Mammary epithelial cell (primary cell): ENCODE results near the gene HTD2.
"Not testable (repeated sequence)": the region's sequence is repeated elsewhere in the genome, so short reads cannot be mapped to it uniquely, and the experiment has no call there.

ENCODE experiments used
- CTCF ChIP-seq, 2 donors: IDR thresholded peaks in 1 of 2; conservative IDR thresholded peaks in 1 of 2; 2 replicates each; pipeline ENCODE4 v1.5.1; 2011 to 2012; ENCODE audit warnings: inconsistent platforms in 2 of 2, low read length in 2 of 2, mild to moderate bottlenecking in 2 of 2, control low read depth in 1 of 2, low read depth in 1 of 2; ENCODE audit not compliant: insufficient read depth in 1 of 2; ENCODE audit errors: extremely low read depth in 1 of 2
- EZH2 ChIP-seq: IDR thresholded peaks from 2 replicates; pipeline ENCODE4 v1.6.1; 2012; ENCODE audit warnings: low read length, inconsistent platforms, borderline replicate concordance

DNA sequence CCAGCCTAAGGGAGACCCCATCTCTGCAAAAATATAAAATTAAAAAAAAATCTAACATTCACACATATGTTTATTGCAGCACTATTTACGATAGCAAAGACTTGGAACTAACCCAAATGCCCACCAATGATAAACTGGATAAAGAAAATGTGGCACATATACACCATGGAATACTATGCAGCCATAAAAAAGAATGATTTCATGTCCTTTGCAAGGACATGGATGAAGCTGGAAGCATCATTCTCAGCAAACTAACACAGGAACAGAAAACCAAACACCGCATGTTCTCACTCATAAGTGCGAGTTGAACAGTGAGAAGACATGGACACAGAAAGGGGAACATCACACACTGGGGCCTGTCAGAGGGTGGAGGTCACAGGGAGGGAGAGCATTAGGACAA is 33.0 kb upstream of the HTD2 start:
- TF ChIP-seq CTCF (conservative IDR thresholded peaks at IDR 0.05 in 1 of 2, IDR thresholded peaks at IDR 0.05 in 1 of 2; ENCODE audit: extremely low read depth in 1 of 2, insufficient read depth in 1 of 2, low read depth in 1 of 2, low read length in 2 of 2); EZH2: not testable (repeated sequence)
